CD4-positive, CD25-positive, alpha-beta regulatory T cell (primary cell): ENCODE measurements around the gene SERPINB3. TPM values are rescaled to one million over a fixed set of nuclear protein-coding genes. Genes with fewer than 3 reads are reported as not detected.
"Not testable (repeated sequence)": the region's sequence is repeated elsewhere in the genome, so short reads cannot be mapped to it uniquely, and the experiment has no call there.

ENCODE experiments used
- ATAC-seq, 2 donors: fragments of 150-1000 bp; cut with Tn5 transposase; one replicate each; pipeline ENCODE4 v1.10.0; 2021; ENCODE audit warnings: low read depth in 2 of 2, moderate number of reproducible peaks in 2 of 2, moderate library complexity in 1 of 2
- DNase-seq, 3 donors: peaks; one replicate each; pipeline versions ENCODE4 v3.0.0 to v3.0.0-alpha.2; 2012 to 2022; ENCODE audit warnings: mixed read lengths in 1 of 3
- H3K27ac ChIP-seq: one replicate; pipeline ENCODE4 v1.7.0; 2013; ENCODE audit warnings: mild to moderate bottlenecking, low read length; ENCODE audit not compliant: insufficient read depth, poor library complexity, severe bottlenecking
- H3K27me3 ChIP-seq: one replicate; pipeline ENCODE4 v1.7.0; 2013; ENCODE audit warnings: low read length; ENCODE audit not compliant: control insufficient read depth, insufficient read depth
- H3K36me3 ChIP-seq: one replicate; pipeline ENCODE4 v1.7.0; 2013; ENCODE audit warnings: mild to moderate bottlenecking, low read length, moderate library complexity; ENCODE audit not compliant: control insufficient read depth, insufficient read depth
- H3K4me1 ChIP-seq: 2 replicates; pipeline ENCODE4 v1.7.0; 2013; ENCODE audit warnings: mild to moderate bottlenecking, low read length; ENCODE audit not compliant: insufficient read depth, control insufficient read depth, poor library complexity, severe bottlenecking
- H3K4me3 ChIP-seq: one replicate; pipeline ENCODE4 v1.7.0; 2013; ENCODE audit warnings: low read depth, mild to moderate bottlenecking, low read length, moderate library complexity
- H3K9me3 ChIP-seq, 2 experiments: 1 replicate in 1 of 2; 2 replicates in 1 of 2; pipeline ENCODE4 v1.7.0; 2013; ENCODE audit warnings: low read length in 2 of 2, mild to moderate bottlenecking in 1 of 2, moderate library complexity in 1 of 2; ENCODE audit not compliant: control insufficient read depth in 2 of 2
- H3K27ac Mint-ChIP-seq, 3 donors: one replicate each; pipeline ENCODE4 v1.8.0; 2020 to 2022; ENCODE audit warnings: mild to moderate bottlenecking in 3 of 3, mixed read lengths in 3 of 3, moderate library complexity in 2 of 3
- H3K27me3 Mint-ChIP-seq: one replicate; pipeline ENCODE4 v1.8.0; 2022; ENCODE audit warnings: mild to moderate bottlenecking, mixed read lengths
- H3K36me3 Mint-ChIP-seq: one replicate; pipeline ENCODE4 v1.8.0; 2020; ENCODE audit warnings: mixed read lengths
- H3K4me1 Mint-ChIP-seq, 4 donors: one replicate each; pipeline ENCODE4 v1.8.0; 2020 to 2022; ENCODE audit warnings: mixed read lengths in 4 of 4, mild to moderate bottlenecking in 1 of 4
- H3K4me3 Mint-ChIP-seq, 4 donors: one replicate each; pipeline ENCODE4 v1.8.0; 2020 to 2022; ENCODE audit warnings: mild to moderate bottlenecking in 4 of 4, mixed read lengths in 4 of 4, moderate library complexity in 3 of 4
- H3K9me3 Mint-ChIP-seq, 7 donors: one replicate each; pipeline ENCODE4 v1.8.0; 2020 to 2022; ENCODE audit warnings: mixed read lengths in 7 of 7, mild to moderate bottlenecking in 3 of 7, moderate library complexity in 2 of 7
- polyA plus RNA-seq, 4 donors: library from polyadenylated mRNA; unstranded; fragments of 300-500 nt; fragmentation: Illumina TruSeq; gene quantifications; one replicate each; pipeline ENCODE4 v1.2.3, GENCODE V29; 2021
- total RNA-seq: library from RNA; stranded (reverse); gene quantifications from one replicate; pipeline ENCODE4 v1.2.3, GENCODE V29; 2022

The SERPINB3 gene
- total and polyA plus RNA-seq, 5 donors from 2014 or later, result not detected

- peaks cover 4% of the 10 kb centered on the region for H3K27me3 Mint-ChIP-seq
- no peaks in the 10 kb centered on the region for H3K36me3 Mint-ChIP-seq
- H3K9me3 ChIP-seq, result no peaks in the 10 kb centered on the region
- no peak overlapping the region for H3K4me3 ChIP-seq
- no peak for DNase-seq
- H3K4me3 Mint-ChIP-seq, result no peak overlapping the region
- no peaks in the 10 kb centered on the region for H3K36me3 ChIP-seq
- no peak overlapping the region for H3K27ac Mint-ChIP-seq
- H3K27me3 ChIP-seq, result no peaks in the 10 kb centered on the region
- no peaks in the 10 kb centered on the region for H3K4me1 Mint-ChIP-seq
- peaks cover 0 to 8% (median 2%) of the 10 kb centered on the region in 7 donors for H3K9me3 Mint-ChIP-seq
- ATAC-seq, result no peak
- no peaks in the 10 kb centered on the region for H3K4me1 ChIP-seq
- no peak overlapping the region for H3K27ac ChIP-seq
Measured at GRCh38 chr18:63677500-63678225, 16.0 kb upstream of the SERPINB3 start.

- peaks cover 0 to 8% (median 2%) of the 10 kb centered on the region in 7 donors for H3K9me3 Mint-ChIP-seq
- H3K4me3 ChIP-seq, result no peak overlapping the region
- no peaks in the 10 kb centered on the region for H3K27me3 ChIP-seq
- no peaks in the 10 kb centered on the region for H3K4me1 ChIP-seq
- H3K4me3 Mint-ChIP-seq, result no peak overlapping the region
- H3K27me3 Mint-ChIP-seq, result peaks cover 4% of the 10 kb centered on the region
- no peaks in the 10 kb centered on the region for H3K36me3 ChIP-seq
- H3K36me3 Mint-ChIP-seq, result no peaks in the 10 kb centered on the region
- no peak for ATAC-seq
- no peak for DNase-seq
- H3K27ac Mint-ChIP-seq, result no peak overlapping the region
- no peak overlapping the region for H3K27ac ChIP-seq
- no peaks in the 10 kb centered on the region for H3K4me1 Mint-ChIP-seq
- no peaks in the 10 kb centered on the region for H3K9me3 ChIP-seq
Measured at GRCh38 chr18:63676526-63677323, 15.0 kb upstream of the SERPINB3 start.

- H3K36me3 ChIP-seq, result no peaks in the 10 kb centered on the region
- Mint-ChIP-seq H3K27ac (no peak overlapping the region), H3K4me3 (no peak overlapping the region), H3K27me3 (peaks cover 4% of the 10 kb centered on the region), H3K4me1 (no peaks in the 10 kb centered on the region), H3K9me3 (peaks cover 0 to 12% (median 2%) of the 10 kb centered on the region in 7 donors), H3K36me3 (no peaks in the 10 kb centered on the region)
- no peaks in the 10 kb centered on the region for H3K9me3 ChIP-seq
- no peaks in the 10 kb centered on the region for H3K27me3 ChIP-seq
- DNase-seq, result no peak
- no peak overlapping the region for H3K27ac ChIP-seq
- no peaks in the 10 kb centered on the region for H3K4me1 ChIP-seq
- ATAC-seq, result no peak
- H3K4me3 ChIP-seq, result no peak overlapping the region
Measured at GRCh38 chr18:63664571-63664970, 2.9 kb upstream of the SERPINB3 start.

GRCh38 chr18:63658920-63659319 is 2.8 kb downstream of the SERPINB3 start:
- DNase-seq, H3K4me3 Mint-ChIP-seq, H3K4me1 Mint-ChIP-seq, H3K9me3 ChIP-seq, H3K36me3 ChIP-seq, H3K4me3 ChIP-seq, H3K4me1 ChIP-seq, H3K27me3 ChIP-seq, H3K9me3 Mint-ChIP-seq, H3K27ac ChIP-seq, H3K36me3 Mint-ChIP-seq, H3K27me3 Mint-ChIP-seq, ATAC-seq, H3K27ac Mint-ChIP-seq: not testable (repeated sequence)

GRCh38 chr18:63650271-63650670 is 11.4 kb downstream of the SERPINB3 start:
- H3K36me3 ChIP-seq, H3K36me3 Mint-ChIP-seq, DNase-seq, H3K9me3 Mint-ChIP-seq, H3K27me3 Mint-ChIP-seq, H3K27me3 ChIP-seq, H3K9me3 ChIP-seq, H3K4me3 Mint-ChIP-seq, ATAC-seq, H3K27ac Mint-ChIP-seq, H3K4me1 Mint-ChIP-seq, H3K4me3 ChIP-seq, H3K27ac ChIP-seq, H3K4me1 ChIP-seq: not testable (repeated sequence)

- no peaks in the 10 kb centered on the region for H3K4me1 Mint-ChIP-seq
- peaks cover 0 to 3% (median 0%) of the 10 kb centered on the region in 7 donors for H3K9me3 Mint-ChIP-seq
- DNase-seq, result no peak
- H3K4me1 ChIP-seq, result no peaks in the 10 kb centered on the region
- H3K36me3 ChIP-seq, result no peaks in the 10 kb centered on the region
- no peaks in the 10 kb centered on the region for H3K36me3 Mint-ChIP-seq
- H3K27ac ChIP-seq, result no peak overlapping the region
- no peak overlapping the region for H3K27ac Mint-ChIP-seq
- no peaks in the 10 kb centered on the region for H3K27me3 Mint-ChIP-seq
- no peak for ATAC-seq
- H3K9me3 ChIP-seq, result no peaks in the 10 kb centered on the region
- H3K27me3 ChIP-seq, result no peaks in the 10 kb centered on the region
- H3K4me3 ChIP-seq, result no peak overlapping the region
- no peak overlapping the region for H3K4me3 Mint-ChIP-seq
Measured at GRCh38 chr18:63648241-63648640, 13.5 kb downstream of the SERPINB3 start.

- Histone ChIP-seq H3K36me3 (no peaks in the 10 kb centered on the region), H3K27me3 (no peaks in the 10 kb centered on the region), H3K9me3 (no peaks in the 10 kb centered on the region), H3K4me1 (no peaks in the 10 kb centered on the region), H3K4me3 (no peak overlapping the region), H3K27ac (no peak overlapping the region)
- Mint-ChIP-seq H3K27me3 (no peaks in the 10 kb centered on the region), H3K4me3 (no peak overlapping the region), H3K27ac (no peak overlapping the region), H3K4me1 (no peaks in the 10 kb centered on the region), H3K36me3 (no peaks in the 10 kb centered on the region), H3K9me3 (peaks cover 0 to 2% (median 0%) of the 10 kb centered on the region in 7 donors)
- ATAC-seq (no peak), DNase-seq (no peak)
Measured at GRCh38 chr18:63646936-63647335, 14.8 kb downstream of the SERPINB3 start.

- H3K4me1 ChIP-seq, H3K9me3 Mint-ChIP-seq, H3K9me3 ChIP-seq, H3K27me3 Mint-ChIP-seq, H3K4me3 Mint-ChIP-seq, DNase-seq, H3K4me1 Mint-ChIP-seq, H3K27ac Mint-ChIP-seq, H3K27ac ChIP-seq, H3K36me3 Mint-ChIP-seq, H3K36me3 ChIP-seq, ATAC-seq, H3K4me3 ChIP-seq, H3K27me3 ChIP-seq: not testable (repeated sequence)
Measured at GRCh38 chr18:63644694-63645093, 17.0 kb downstream of the SERPINB3 start.
